Measurements from ENCODE around the gene ALDOB. TPM values are rescaled to one million over a fixed set of nuclear protein-coding genes. Genes with fewer than 3 reads are reported as not detected.

The ALDOB gene
- total and polyA plus RNA-seq, 2 donors (not counting 3 experiments of a cell fraction or from before 2014, with no cell fraction given): not detected

GRCh38 chr9:101398068-101398929, 37.3 kb downstream of the ALDOB start, which contains the start of the genes MRPL50 and ZNF189:
TSS of gene MRPL50 (minus strand) at chr9:101398618. CDS start at chr9:101398592, 26 bp downstream.
TSS of gene ZNF189 (plus strand) at chr9:101398851. CDS start at chr9:101399157, 306 bp downstream.
- ChIA-PET POLR2A (interaction anchor here (0.8 to 1.1 kb wide), 4 partner anchors 10 to 304 kb away, joined by 3 to 8 read pairs (median 6); partner anchors contain the start of gene RNF20), CTCF (interaction anchor here (0.5 to 2.2 kb wide), 8 partner anchors 10 to 1824 kb away, joined by 3 to 22 read pairs (median 3); no protein-coding TSS in a partner anchor)
- Histone ChIP-seq H3K79me2 (ENCODE audit: control insufficient read depth, insufficient read depth, low read length) (peaks cover 76% of the 10 kb centered on the region), H3K27me3 (ENCODE audit: control insufficient read depth in 2 of 2, insufficient read depth in 2 of 2, low read length in 2 of 2) (no peaks in the 10 kb centered on the region), H3K9ac (replicated peaks; ENCODE audit: extremely low read depth, insufficient read depth, low read length) (peak within 1 kb of the TSS; percentile 93), H3K4me3 (replicated peaks in 1 of 3; ENCODE audit: insufficient read depth in 1 of 3, low read depth in 1 of 3, low read length in 3 of 3) (peak within 1 kb of the TSS; percentile 66 to 97 (median 92)), H3K4me1 (ENCODE audit: control insufficient read depth, extremely low read depth, insufficient read depth, low read length) (peaks cover 26% of the 10 kb centered on the region), H3K27ac (ENCODE audit: insufficient read depth, low read depth, low read length) (peak within 1 kb of the TSS; percentile 87), H3K4me2 (ENCODE audit: insufficient read depth, low read length) (peak within 1 kb of the TSS; percentile 98), H2AFZ (ENCODE audit: low read depth, low read length) (peak within 1 kb of the TSS; percentile 99), H3K9me3 (replicated peaks; ENCODE audit: control insufficient read depth, insufficient read depth, low read length) (no peaks in the 10 kb centered on the region), H3K36me3 (ENCODE audit: control insufficient read depth in 2 of 2, extremely low read depth in 1 of 2, insufficient read depth in 2 of 2, low read length in 2 of 2) (peaks cover 7% of the 10 kb centered on the region in 2 experiments), H4K20me1 (replicated peaks; ENCODE audit: control insufficient read depth, extremely low read depth, insufficient read depth, low read length) (no peaks in the 10 kb centered on the region), H3K9me1 (replicated peaks; ENCODE audit: control insufficient read depth, extremely low read depth, insufficient read depth, low read length) (no peaks in the 10 kb centered on the region)
- TF ChIP-seq CTCF (IDR thresholded peaks at IDR 0.05; ENCODE audit: extremely low read depth in 1 of 2, insufficient read depth in 1 of 2, low read depth in 1 of 2, low read length in 2 of 2): no peak
- TF ChIP-seq MYC (IDR thresholded peaks at IDR 0.05; ENCODE audit: low read depth, low read length): no peak
- peak; percentile 78 for TF ChIP-seq POLR2A (IDR thresholded peaks at IDR 0.05; ENCODE audit: low read depth, low read length)
- TF ChIP-seq POLR2AphosphoS5 (IDR thresholded peaks at IDR 0.05; ENCODE audit: insufficient read depth, low read depth, low read length): peak; percentile 77
- TF ChIP-seq EZH2 (IDR thresholded peaks at IDR 0.05; ENCODE audit: borderline replicate concordance, low read depth, low read length, severe bottlenecking): no peak
- TF ChIP-seq JUN (IDR thresholded peaks at IDR 0.05; ENCODE audit: borderline replicate concordance, insufficient read depth, insufficient read length, low read depth): no peak
- TF ChIP-seq MAX (IDR thresholded peaks at IDR 0.05; ENCODE audit: insufficient read depth, insufficient read length): no peak
- DNase-seq (ENCODE audit: low read depth, low spot score) (peak; percentile 99), FAIRE-seq (peak; percentile 91)
- TSS peak; percentile 62 for BruUV-seq (replicated peaks)
- dilution Hi-C loops (cut with MboI; ENCODE audit: extremely low pct_ligation_motif_present, low sequenced_read_pairs) (no loop called here), intact Hi-C loops (cut with micrococcal nuclease) (loop anchor here (1.0 to 5.0 kb wide), 6 partner anchors 10 to 1575 kb away; partner anchors contain the start of genes MSANTD3 and RNF20)
